GM19452 (cell line): ENCODE data around the gene BACH2.
"Not testable (repeated sequence)": the region's sequence is repeated elsewhere in the genome, so short reads cannot be mapped to it uniquely, and the experiment has no call there.

ENCODE experiments used
- ATAC-seq: cut with Tn5 transposase; IDR thresholded peaks from one replicate; pipeline ENCODE4 v1.9.1; 2021; ENCODE audit not compliant: unreplicated experiment

The BACH2 gene

GRCh38 chr6:89976694-89977020, 320.0 kb downstream of the BACH2 start:
- ATAC-seq, result no peak

GRCh38 chr6:89975991-89976693, 320.5 kb downstream of the BACH2 start:
- ATAC-seq, result no peak

GRCh38 chr6:89975366-89975765, 321.3 kb downstream of the BACH2 start:
- ATAC-seq, result no peak

GRCh38 chr6:89974834-89975233, 321.8 kb downstream of the BACH2 start:
- ATAC-seq, result no peak

- no peak for ATAC-seq
These were observed 324.6 kb downstream of the BACH2 start for GRCh38 chr6:89972025-89972381.

- not testable (repeated sequence) for ATAC-seq
These were observed 325.2 kb downstream of the BACH2 start for GRCh38 chr6:89971338-89972024.

- ATAC-seq, result no peak
These were observed 325.9 kb downstream of the BACH2 start for GRCh38 chr6:89970609-89971337.

GRCh38 chr6:89970072-89970471, 326.6 kb downstream of the BACH2 start:
- ATAC-seq, result no peak

GRCh38 chr6:89966913-89967312, 329.7 kb downstream of the BACH2 start:
- ATAC-seq, result no peak

GRCh38 chr6:89966228-89966544, 330.5 kb downstream of the BACH2 start:
- no peak for ATAC-seq

- ATAC-seq, result no peak
These were observed 331.0 kb downstream of the BACH2 start for GRCh38 chr6:89965441-89966227.

- no peak for ATAC-seq
These were observed 333.3 kb downstream of the BACH2 start for GRCh38 chr6:89963391-89963790.

GRCh38 chr6:89961481-89961880, 335.2 kb downstream of the BACH2 start:
- ATAC-seq, result no peak

- no peak for ATAC-seq
These were observed 336.8 kb downstream of the BACH2 start for GRCh38 chr6:89959883-89960282.

- ATAC-seq, result no peak
These were observed 340.5 kb downstream of the BACH2 start for GRCh38 chr6:89956182-89956581.

GRCh38 chr6:89955364-89955763, 341.3 kb downstream of the BACH2 start:
- ATAC-seq, result no peak

- no peak for ATAC-seq
These were observed 341.9 kb downstream of the BACH2 start for GRCh38 chr6:89954721-89955148.

- ATAC-seq, result peak; percentile 52
These were observed 344.0 kb downstream of the BACH2 start for GRCh38 chr6:89952686-89953085.

- no peak for ATAC-seq
These were observed 344.5 kb downstream of the BACH2 start for GRCh38 chr6:89952105-89952671.

- no peak for ATAC-seq
These were observed 345.0 kb downstream of the BACH2 start for GRCh38 chr6:89951574-89952104.

GRCh38 chr6:89950879-89951391, 345.7 kb downstream of the BACH2 start:
- no peak for ATAC-seq
